HCT116 (cell line): ENCODE measurements around the gene ZNF282.

Experiments used
- CBX3 ChIP-seq: IDR thresholded peaks from 2 replicates; pipeline ENCODE4 v1.6.1; 2012; ENCODE audit warnings: low read depth
- CEBPB ChIP-seq: IDR thresholded peaks from 2 replicates; pipeline ENCODE4 v1.6.1; 2012; ENCODE audit warnings: low read depth
- EGR1 ChIP-seq: IDR thresholded peaks from 2 replicates; pipeline ENCODE4 v1.6.1; 2012; ENCODE audit warnings: low read depth
- ELF1 ChIP-seq: IDR thresholded peaks from 2 replicates; pipeline ENCODE4 v1.6.1; 2012; ENCODE audit warnings: low read depth, borderline replicate concordance
- EZH2 ChIP-seq: fragments of 200-600 bp; sonication (generic); IDR thresholded peaks from 2 replicates; pipeline ENCODE4 v1.6.1; 2017; ENCODE audit warnings: antibody characterized with exemption, mixed run types
- EZH2phosphoT487 ChIP-seq: fragments of 200-600 bp; IDR thresholded peaks from 2 replicates; pipeline ENCODE4 v1.6.1; 2018; ENCODE audit warnings: antibody characterized with exemption, borderline replicate concordance
- MAX ChIP-seq: IDR thresholded peaks from 2 replicates; pipeline ENCODE4 v1.6.1; 2012
- POLR2A ChIP-seq: IDR thresholded peaks from 2 replicates; pipeline ENCODE4 v1.7.0; 2011; ENCODE audit warnings: borderline replicate concordance; ENCODE audit not compliant: insufficient read depth, insufficient read length; ENCODE audit errors: extremely low read depth
- POLR2AphosphoS5 ChIP-seq: IDR thresholded peaks from 2 replicates; pipeline ENCODE4 v1.6.1; 2011; ENCODE audit warnings: mild to moderate bottlenecking, low read depth, low read length, moderate library complexity
- RAD21 ChIP-seq: IDR thresholded peaks from 2 replicates; pipeline ENCODE4 v1.6.1; 2012; ENCODE audit warnings: low read depth, mild to moderate bottlenecking
- SP1 ChIP-seq: IDR thresholded peaks from 2 replicates; pipeline ENCODE4 v1.6.1; 2012; ENCODE audit warnings: low read depth
- ZBTB33 ChIP-seq: IDR thresholded peaks from 2 replicates; pipeline ENCODE4 v1.6.1; 2011; ENCODE audit warnings: mild to moderate bottlenecking, low read length, moderate library complexity; ENCODE audit not compliant: insufficient replicate concordance; ENCODE audit errors: extremely low read depth
- ZFX ChIP-seq: fragments of 450-650 bp; IDR thresholded peaks from 2 replicates; pipeline ENCODE4 v1.6.1; 2017
- TF ChIP-seq, protein P1 (sequence below), 3 experiments: fragments of 200-600 bp in 1 of 3; sonication (generic) in 1 of 3; IDR thresholded peaks in 2 of 3; conservative IDR thresholded peaks in 1 of 3; 2 replicates each; pipeline ENCODE4 v1.5.1; 2012 to 2017; ENCODE audit warnings: low read depth in 2 of 3, low read length in 2 of 3, antibody characterized with exemption in 1 of 3, borderline replicate concordance in 1 of 3, control low read depth in 1 of 3, mild to moderate bottlenecking in 1 of 3, mixed read lengths in 1 of 3, mixed run types in 1 of 3, moderate library complexity in 1 of 3; ENCODE audit not compliant: insufficient read depth in 1 of 3

GRCh38 chr7:149166142-149166541 lies 29.2 kb upstream of the ZNF282 start:
- TF ChIP-seq, protein P1, sequence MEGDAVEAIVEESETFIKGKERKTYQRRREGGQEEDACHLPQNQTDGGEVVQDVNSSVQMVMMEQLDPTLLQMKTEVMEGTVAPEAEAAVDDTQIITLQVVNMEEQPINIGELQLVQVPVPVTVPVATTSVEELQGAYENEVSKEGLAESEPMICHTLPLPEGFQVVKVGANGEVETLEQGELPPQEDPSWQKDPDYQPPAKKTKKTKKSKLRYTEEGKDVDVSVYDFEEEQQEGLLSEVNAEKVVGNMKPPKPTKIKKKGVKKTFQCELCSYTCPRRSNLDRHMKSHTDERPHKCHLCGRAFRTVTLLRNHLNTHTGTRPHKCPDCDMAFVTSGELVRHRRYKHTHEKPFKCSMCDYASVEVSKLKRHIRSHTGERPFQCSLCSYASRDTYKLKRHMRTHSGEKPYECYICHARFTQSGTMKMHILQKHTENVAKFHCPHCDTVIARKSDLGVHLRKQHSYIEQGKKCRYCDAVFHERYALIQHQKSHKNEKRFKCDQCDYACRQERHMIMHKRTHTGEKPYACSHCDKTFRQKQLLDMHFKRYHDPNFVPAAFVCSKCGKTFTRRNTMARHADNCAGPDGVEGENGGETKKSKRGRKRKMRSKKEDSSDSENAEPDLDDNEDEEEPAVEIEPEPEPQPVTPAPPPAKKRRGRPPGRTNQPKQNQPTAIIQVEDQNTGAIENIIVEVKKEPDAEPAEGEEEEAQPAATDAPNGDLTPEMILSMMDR (IDR thresholded peaks at IDR 0.05 in 2 of 3, conservative IDR thresholded peaks at IDR 0.05 in 1 of 3; ENCODE audit: borderline replicate concordance in 1 of 3, insufficient read depth in 1 of 3, low read depth in 2 of 3, low read length in 2 of 3), result no peak
- TF ChIP-seq CEBPB (no peak), EZH2 (no peak), RAD21 (no peak), ELF1 (no peak), MAX (no peak), SP1 (no peak), POLR2A (no peak), EZH2phosphoT487 (no peak), EGR1 (no peak), ZFX (no peak), POLR2AphosphoS5 (no peak), ZBTB33 (no peak), CBX3 (no peak)
